Cardiac muscle cell (in vitro differentiated cells and primary cell): ENCODE data around the gene GYS2. TPM values are rescaled to one million over a fixed set of nuclear protein-coding genes. Genes with fewer than 3 reads are reported as not detected.

Experiments used
- DNase-seq, 2 donors: peaks; one replicate each; pipeline versions ENCODE4 v3.0.0 to v3.0.0-alpha.2; 2010 to 2017; ENCODE audit warnings: low read depth in 1 of 2, low spot score in 1 of 2
- H3K27ac ChIP-seq: fragments of 200-600 bp; sonication (generic); 2 replicates; pipeline ENCODE4 v1.5.1; 2016
- H3K27me3 ChIP-seq: fragments of 200-600 bp; sonication (generic); 2 replicates; pipeline ENCODE4 v1.6.0; 2016; ENCODE audit warnings: control low read depth
- H3K36me3 ChIP-seq: fragments of 200-600 bp; sonication (generic); 2 replicates; pipeline ENCODE4 v1.5.1; 2016; ENCODE audit warnings: control low read depth
- H3K4me1 ChIP-seq: fragments of 200-600 bp; sonication (generic); 2 replicates; pipeline ENCODE4 v1.8.1; 2017; ENCODE audit warnings: low read depth, mild to moderate bottlenecking, mixed run types
- H3K4me3 ChIP-seq: fragments of 200-600 bp; sonication (generic); 2 replicates; pipeline ENCODE4 v1.5.1; 2016; ENCODE audit warnings: mild to moderate bottlenecking
- H3K9me3 ChIP-seq: fragments of 200-600 bp; sonication (generic); 2 replicates; pipeline ENCODE4 v1.5.1; 2017; ENCODE audit warnings: low read depth, mild to moderate bottlenecking, control low read depth
- polyA plus RNA-seq: library from polyadenylated mRNA; unstranded; fragments of >200 nt; fragmentation: Nextera tagmentation; extraction: Ambion mirVana; gene quantifications from 2 replicates; pipeline ENCODE4 v1.2.1, GENCODE V29; 2016
- total RNA-seq: library from RNA; depleted of rRNA; stranded (reverse); fragments of >200 nt; gene quantifications from 2 replicates; pipeline ENCODE4 v1.2.3, GENCODE V29; 2016
- TF ChIP-seq, protein P1 (sequence below): IDR thresholded peaks from 2 replicates; pipeline ENCODE4 v1.5.1; 2012; ENCODE audit warnings: low read depth, mild to moderate bottlenecking, low read length

The GYS2 gene
- total and polyA plus RNA-seq, 2 experiments from 2014 or later, result not detected

DNA sequence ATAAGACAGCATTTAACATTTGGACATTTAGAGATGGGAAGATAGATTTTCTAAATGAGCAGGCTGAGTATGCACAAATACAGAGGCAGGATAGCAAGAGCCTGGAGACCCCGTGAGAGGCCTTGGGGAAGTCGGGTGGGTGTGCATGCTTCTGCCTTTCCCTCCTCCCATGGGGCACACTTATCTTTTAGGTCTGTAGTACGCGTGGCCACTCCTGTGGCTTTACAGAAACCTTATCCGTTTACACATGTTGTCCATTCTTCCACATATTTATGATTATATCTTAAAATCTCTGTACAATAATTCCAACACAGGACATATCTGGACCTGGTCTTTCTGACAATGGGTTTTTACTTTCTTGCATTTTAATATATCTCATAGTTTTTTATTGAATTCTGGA lies 33.6 kb downstream of the GYS2 start:
- Histone ChIP-seq H3K27me3 (no peaks in the 10 kb centered on the region), H3K27ac (no peak overlapping the region), H3K36me3 (no peaks in the 10 kb centered on the region), H3K4me3 (no peak overlapping the region), H3K9me3 (no peaks in the 10 kb centered on the region), H3K4me1 (no peaks in the 10 kb centered on the region)
- TF ChIP-seq, protein P1, sequence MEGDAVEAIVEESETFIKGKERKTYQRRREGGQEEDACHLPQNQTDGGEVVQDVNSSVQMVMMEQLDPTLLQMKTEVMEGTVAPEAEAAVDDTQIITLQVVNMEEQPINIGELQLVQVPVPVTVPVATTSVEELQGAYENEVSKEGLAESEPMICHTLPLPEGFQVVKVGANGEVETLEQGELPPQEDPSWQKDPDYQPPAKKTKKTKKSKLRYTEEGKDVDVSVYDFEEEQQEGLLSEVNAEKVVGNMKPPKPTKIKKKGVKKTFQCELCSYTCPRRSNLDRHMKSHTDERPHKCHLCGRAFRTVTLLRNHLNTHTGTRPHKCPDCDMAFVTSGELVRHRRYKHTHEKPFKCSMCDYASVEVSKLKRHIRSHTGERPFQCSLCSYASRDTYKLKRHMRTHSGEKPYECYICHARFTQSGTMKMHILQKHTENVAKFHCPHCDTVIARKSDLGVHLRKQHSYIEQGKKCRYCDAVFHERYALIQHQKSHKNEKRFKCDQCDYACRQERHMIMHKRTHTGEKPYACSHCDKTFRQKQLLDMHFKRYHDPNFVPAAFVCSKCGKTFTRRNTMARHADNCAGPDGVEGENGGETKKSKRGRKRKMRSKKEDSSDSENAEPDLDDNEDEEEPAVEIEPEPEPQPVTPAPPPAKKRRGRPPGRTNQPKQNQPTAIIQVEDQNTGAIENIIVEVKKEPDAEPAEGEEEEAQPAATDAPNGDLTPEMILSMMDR, result no peak
- no peak for DNase-seq

DNA sequence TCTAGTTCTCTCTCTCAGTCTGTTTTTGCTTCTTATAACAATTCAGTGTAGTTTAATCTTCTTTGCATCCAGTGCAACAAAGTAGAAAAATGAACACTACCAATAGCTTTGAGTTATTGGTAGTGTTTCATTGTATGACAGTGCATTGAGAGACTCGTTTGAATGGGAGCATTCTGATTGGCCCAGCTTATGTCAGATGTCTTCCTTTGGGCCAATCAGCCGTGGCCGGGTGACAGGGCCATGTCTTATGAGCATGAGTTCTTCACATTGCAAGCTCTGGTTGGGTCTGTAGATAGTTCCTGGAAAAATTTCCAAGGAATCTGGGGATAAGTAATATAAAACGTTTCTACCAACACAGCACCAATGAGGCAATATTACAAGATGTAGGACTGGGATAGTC lies 36.5 kb downstream of the GYS2 start:
- Histone ChIP-seq H3K36me3 (no peaks in the 10 kb centered on the region), H3K4me3 (no peak overlapping the region), H3K27ac (no peak overlapping the region), H3K27me3 (no peaks in the 10 kb centered on the region), H3K4me1 (no peaks in the 10 kb centered on the region), H3K9me3 (no peaks in the 10 kb centered on the region)
- TF ChIP-seq, protein P1, result no peak
- no peak for DNase-seq

DNA sequence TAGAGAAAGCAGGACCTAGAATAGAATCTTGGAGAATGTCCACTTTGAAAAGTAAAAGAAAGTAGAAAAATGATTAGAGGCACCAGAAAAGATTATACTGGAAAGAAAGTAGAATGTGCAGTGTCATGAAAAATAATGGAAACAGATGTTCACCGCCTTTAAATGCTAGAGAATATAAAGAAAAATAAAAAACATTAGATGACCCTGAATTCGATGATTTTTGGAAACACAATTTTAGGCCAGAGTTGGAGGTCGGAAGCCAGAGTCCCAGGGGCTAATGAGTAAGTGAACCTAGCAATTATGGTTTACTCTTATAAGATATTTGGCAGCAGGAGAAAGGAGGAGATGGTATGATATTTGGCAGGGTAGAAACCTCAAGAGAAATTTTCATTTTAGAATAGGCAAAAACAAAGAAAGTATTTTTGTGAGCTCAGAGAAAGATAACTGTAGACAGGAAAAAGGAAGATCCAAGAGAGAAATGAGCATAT lies 37.7 kb downstream of the GYS2 start:
- no peak for DNase-seq
- TF ChIP-seq, protein P1, result no peak

DNA sequence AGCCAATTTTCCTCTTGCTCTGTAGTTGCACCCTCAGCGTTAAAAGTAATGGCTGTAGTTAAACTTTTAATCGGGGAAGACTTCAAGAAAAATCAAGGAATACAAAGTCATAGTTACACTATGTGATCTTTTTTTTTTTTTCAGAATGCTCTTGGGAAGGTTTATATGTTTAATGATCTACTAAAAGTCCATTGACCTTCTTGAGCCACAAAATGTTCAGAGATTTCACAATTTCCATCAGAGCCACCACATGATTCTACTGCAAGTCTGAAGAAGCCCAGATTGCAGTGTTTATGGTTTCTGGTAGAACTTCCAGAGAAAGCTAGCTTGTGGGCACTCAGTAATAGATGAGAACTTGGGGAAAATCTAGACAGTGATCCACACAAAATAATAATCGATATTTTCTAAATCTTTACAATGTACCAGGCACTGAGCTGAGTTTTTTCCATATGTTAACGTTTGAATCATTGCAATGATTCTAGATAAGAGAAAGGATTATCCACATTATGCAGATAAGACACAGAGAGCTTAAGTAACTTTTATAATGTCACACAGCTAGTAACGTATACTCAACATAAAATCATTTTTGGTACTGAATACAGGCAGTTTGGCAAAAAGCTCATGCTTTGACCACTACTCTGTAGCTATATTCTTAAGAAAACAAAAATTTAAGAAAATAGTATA lies 38.3 kb downstream of the GYS2 start:
- no peak overlapping the region for H3K4me3 ChIP-seq
- DNase-seq, result no peak
- TF ChIP-seq, protein P1, result no peak

More for the DNA sequence above, 37.7 kb downstream of the GYS2 start:
- no peak overlapping the region for H3K4me3 ChIP-seq
- H3K27me3 ChIP-seq, result no peaks in the 10 kb centered on the region
- no peak overlapping the region for H3K27ac ChIP-seq
- no peaks in the 10 kb centered on the region for H3K36me3 ChIP-seq
- H3K9me3 ChIP-seq, result no peaks in the 10 kb centered on the region
- no peaks in the 10 kb centered on the region for H3K4me1 ChIP-seq

DNA sequence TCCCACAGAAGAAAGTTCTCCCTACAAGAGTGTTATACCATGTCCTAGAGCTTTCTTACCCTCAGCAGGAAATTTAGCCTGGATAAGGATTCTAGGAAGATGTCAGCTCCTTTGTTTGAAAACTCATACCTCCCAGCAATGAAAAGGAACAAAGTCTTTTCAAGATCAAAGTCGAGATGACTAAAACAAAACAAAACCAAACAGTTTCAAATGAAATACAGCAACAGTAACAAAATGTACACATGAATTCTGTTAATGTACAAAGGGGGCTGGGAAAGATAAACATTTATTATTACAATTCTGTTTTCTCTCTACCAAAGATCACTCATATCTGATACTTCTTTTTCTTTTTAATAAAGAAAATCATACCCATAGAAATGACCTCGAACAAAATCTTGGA lies 41.8 kb downstream of the GYS2 start:
- no peak for DNase-seq
- no peaks in the 10 kb centered on the region for H3K27me3 ChIP-seq
- TF ChIP-seq, protein P1, result no peak
- no peak overlapping the region for H3K27ac ChIP-seq
- H3K4me1 ChIP-seq, result no peaks in the 10 kb centered on the region
- no peaks in the 10 kb centered on the region for H3K36me3 ChIP-seq
- H3K9me3 ChIP-seq, result no peaks in the 10 kb centered on the region
- no peak overlapping the region for H3K4me3 ChIP-seq

More for the DNA sequence above, 38.3 kb downstream of the GYS2 start:
- no peaks in the 10 kb centered on the region for H3K27me3 ChIP-seq
- no peak overlapping the region for H3K27ac ChIP-seq
- H3K36me3 ChIP-seq, result no peaks in the 10 kb centered on the region
- H3K4me1 ChIP-seq, result no peaks in the 10 kb centered on the region
- H3K9me3 ChIP-seq, result no peaks in the 10 kb centered on the region
